Measurements from ENCODE around the gene LRRC57. TPM values are rescaled to one million over a fixed set of nuclear protein-coding genes. Genes with fewer than 3 reads are reported as not detected.
A peak's percentile ranks its signal among the peaks of the same experiment; 100 is the strongest.

LRRC57 gene
- total RNA-seq, 1 donor, result 16.3 TPM

DNA sequence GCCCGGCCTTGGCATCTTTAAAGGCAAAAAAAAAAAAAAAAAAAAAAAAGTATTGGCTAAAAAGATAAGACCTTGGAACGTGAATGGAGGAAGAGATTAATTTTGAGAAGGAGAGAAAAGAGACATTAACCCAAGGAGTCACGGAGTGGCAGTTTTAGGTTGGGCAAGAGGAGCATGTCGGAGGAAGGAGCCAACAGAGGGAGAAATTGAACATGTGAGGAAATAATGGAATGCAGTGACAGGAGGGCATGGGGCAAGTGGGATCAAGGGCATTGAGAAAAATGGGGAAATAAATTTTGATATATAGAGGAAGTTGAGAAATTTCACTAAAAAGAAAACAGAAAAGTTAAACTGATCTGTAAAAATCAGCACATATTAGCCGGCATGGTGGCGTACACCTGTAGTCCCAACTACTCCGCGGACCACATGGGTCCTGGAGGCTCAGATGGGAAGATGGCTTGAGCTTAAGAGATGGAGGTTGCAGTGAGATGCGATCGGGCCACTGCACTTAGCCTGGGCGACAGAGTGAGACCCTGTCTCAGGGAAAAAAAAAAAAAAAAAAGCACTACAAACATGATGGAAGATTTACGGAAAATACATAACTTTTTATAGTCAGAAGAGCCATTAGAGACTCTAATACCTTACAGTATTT lies 1.3 kb upstream of the LRRC57 start:
- peaks cover 81% of the 10 kb centered on the region for H3K79me2 ChIP-seq (ENCODE audit: insufficient read depth, low read length)
- no peak overlapping the region for H2AFZ ChIP-seq (ENCODE audit: low read length)
- H3K27ac ChIP-seq (ENCODE audit: low read depth, low read length), result no peak overlapping the region

DNA sequence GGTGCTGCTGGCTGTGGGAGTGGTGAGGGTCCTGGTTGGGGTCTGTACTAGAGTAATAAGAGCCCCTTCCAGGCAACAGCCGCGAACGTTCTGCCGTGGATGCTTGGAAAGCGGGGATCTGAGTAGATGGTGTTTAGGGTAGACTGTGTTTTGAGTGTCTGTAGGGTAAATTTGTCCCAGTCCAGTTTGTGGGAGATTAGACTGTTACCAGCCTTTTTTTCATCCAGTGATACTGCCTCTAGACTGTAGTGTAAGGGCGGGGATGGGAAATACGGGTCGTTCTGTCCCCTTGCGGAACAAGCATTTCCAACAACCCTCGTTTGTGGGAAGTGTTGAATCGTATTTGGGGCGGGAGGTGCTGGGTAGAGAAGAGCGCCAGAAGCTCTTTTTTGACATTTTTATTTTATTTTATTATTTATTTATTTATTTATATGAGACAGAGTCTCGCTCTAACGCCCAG lies 469 bp upstream of the LRRC57 start:
- H3K27ac ChIP-seq (ENCODE audit: low read depth, low read length), result peak overlapping the region; percentile 86
- peak overlapping the region; percentile 96 for H3K4me2 ChIP-seq (ENCODE audit: insufficient read depth, low read length)
- peaks cover 13% of the 10 kb centered on the region for H3K36me3 ChIP-seq (ENCODE audit: insufficient read depth, low read length)
- peaks cover 17% of the 10 kb centered on the region for H3K4me1 ChIP-seq (ENCODE audit: insufficient read depth, low read length)
- TF ChIP-seq, protein P1, sequence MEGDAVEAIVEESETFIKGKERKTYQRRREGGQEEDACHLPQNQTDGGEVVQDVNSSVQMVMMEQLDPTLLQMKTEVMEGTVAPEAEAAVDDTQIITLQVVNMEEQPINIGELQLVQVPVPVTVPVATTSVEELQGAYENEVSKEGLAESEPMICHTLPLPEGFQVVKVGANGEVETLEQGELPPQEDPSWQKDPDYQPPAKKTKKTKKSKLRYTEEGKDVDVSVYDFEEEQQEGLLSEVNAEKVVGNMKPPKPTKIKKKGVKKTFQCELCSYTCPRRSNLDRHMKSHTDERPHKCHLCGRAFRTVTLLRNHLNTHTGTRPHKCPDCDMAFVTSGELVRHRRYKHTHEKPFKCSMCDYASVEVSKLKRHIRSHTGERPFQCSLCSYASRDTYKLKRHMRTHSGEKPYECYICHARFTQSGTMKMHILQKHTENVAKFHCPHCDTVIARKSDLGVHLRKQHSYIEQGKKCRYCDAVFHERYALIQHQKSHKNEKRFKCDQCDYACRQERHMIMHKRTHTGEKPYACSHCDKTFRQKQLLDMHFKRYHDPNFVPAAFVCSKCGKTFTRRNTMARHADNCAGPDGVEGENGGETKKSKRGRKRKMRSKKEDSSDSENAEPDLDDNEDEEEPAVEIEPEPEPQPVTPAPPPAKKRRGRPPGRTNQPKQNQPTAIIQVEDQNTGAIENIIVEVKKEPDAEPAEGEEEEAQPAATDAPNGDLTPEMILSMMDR (IDR thresholded peaks at IDR 0.05; ENCODE audit: extremely low read depth, low read depth, low read length), result no peak
- no peaks in the 10 kb centered on the region for H3K9me3 ChIP-seq (ENCODE audit: low read depth, low read length)
- H3K79me2 ChIP-seq (ENCODE audit: insufficient read depth, low read length), result peaks cover 75% of the 10 kb centered on the region
- peaks cover 7% of the 10 kb centered on the region for H4K20me1 ChIP-seq (ENCODE audit: insufficient read depth, low read length)
- peak overlapping the region; percentile 100 for H3K4me3 ChIP-seq (ENCODE audit: insufficient read depth, low read length)
- no peaks in the 10 kb centered on the region for H3K27me3 ChIP-seq (ENCODE audit: insufficient read depth, low read length)
- peak overlapping the region; percentile 100 for H2AFZ ChIP-seq (ENCODE audit: low read length)
- peak; percentile 76 for DNase-seq (ENCODE audit: insufficient read length, low spot score, missing footprints)

More for the DNA sequence above, 1.3 kb upstream of the LRRC57 start:
- Histone ChIP-seq H3K9me3 (ENCODE audit: low read depth, low read length) (no peaks in the 10 kb centered on the region), H3K4me2 (ENCODE audit: insufficient read depth, low read length) (peak overlapping the region; percentile 96), H4K20me1 (ENCODE audit: insufficient read depth, low read length) (peaks cover 7% of the 10 kb centered on the region), H3K4me1 (ENCODE audit: insufficient read depth, low read length) (peaks cover 17% of the 10 kb centered on the region), H3K36me3 (ENCODE audit: insufficient read depth, low read length) (peaks cover 7% of the 10 kb centered on the region), H3K27me3 (ENCODE audit: insufficient read depth, low read length) (no peaks in the 10 kb centered on the region), H3K4me3 (ENCODE audit: insufficient read depth, low read length) (peak overlapping the region; percentile 100)
- DNase-seq (ENCODE audit: insufficient read length, low spot score, missing footprints), result peak; percentile 49
- TF ChIP-seq, protein P1 (IDR thresholded peaks at IDR 0.05; ENCODE audit: extremely low read depth, low read depth, low read length), result no peak

DNA sequence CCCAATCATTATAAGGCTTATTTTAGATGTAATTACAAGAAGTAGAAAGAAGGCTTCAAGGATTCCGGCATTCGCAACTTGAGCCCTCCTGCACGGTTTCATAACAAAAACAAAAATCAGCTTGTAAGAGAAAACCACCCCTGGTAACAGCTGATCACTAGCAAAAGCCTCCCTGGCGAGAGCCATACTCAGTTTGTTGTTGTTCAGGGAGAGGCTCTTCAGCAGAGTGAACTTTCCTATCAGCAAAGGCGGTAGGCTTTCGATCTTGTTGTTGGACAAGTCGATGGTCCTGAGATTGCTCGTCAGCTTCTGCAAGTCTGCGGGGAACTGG lies 710 bp downstream of the LRRC57 start:
- Histone ChIP-seq H4K20me1 (ENCODE audit: insufficient read depth, low read length) (peaks cover 3% of the 10 kb centered on the region), H3K79me2 (ENCODE audit: insufficient read depth, low read length) (peaks cover 66% of the 10 kb centered on the region), H3K4me1 (ENCODE audit: insufficient read depth, low read length) (peaks cover 17% of the 10 kb centered on the region), H3K36me3 (ENCODE audit: insufficient read depth, low read length) (peaks cover 22% of the 10 kb centered on the region), H3K4me2 (ENCODE audit: insufficient read depth, low read length) (peak overlapping the region; percentile 96), H3K4me3 (ENCODE audit: insufficient read depth, low read length) (peak overlapping the region; percentile 100), H2AFZ (ENCODE audit: low read length) (peak overlapping the region; percentile 100), H3K9me3 (ENCODE audit: low read depth, low read length) (no peaks in the 10 kb centered on the region), H3K27ac (ENCODE audit: low read depth, low read length) (peak overlapping the region; percentile 86), H3K27me3 (ENCODE audit: insufficient read depth, low read length) (no peaks in the 10 kb centered on the region)
- DNase-seq (ENCODE audit: insufficient read length, low spot score, missing footprints), result peak; percentile 75
- TF ChIP-seq, protein P1 (IDR thresholded peaks at IDR 0.05; ENCODE audit: extremely low read depth, low read depth, low read length), result no peak

DNA sequence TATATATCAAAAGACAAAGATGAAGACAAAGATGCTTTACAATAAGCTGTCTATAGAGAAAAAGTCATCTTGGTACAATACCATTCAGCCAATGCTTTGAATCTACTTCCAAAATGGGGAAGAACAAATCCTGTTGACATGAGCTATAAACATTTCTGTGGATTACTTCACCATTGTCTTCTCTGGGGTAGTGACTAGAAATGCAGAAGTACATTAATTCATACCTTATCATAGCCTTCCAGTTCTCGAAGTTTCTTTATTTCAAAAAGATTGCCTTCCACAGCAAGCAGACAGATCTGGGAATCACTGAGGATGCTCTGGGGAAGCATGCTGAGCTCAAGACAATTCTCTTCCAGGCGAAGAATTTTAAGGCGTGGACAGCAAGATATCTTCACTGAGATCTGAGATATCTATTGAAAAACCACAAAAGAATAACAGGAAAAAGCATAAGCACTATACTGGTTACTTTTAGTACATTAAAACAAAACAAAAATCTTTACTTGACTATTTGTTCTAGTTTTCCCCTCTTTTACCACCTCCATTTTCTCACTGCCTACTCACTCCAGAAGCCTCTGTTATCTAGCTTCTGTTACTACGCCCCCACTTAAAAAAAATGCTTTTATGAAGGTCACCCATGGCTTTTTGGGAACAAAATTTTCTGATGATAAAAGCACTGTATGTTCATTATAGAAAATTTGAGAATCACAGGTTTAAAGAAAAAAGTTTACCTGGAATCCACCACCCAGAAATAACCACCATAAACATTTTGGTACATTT lies 3.6 kb downstream of the LRRC57 start:
- Histone ChIP-seq H2AFZ (ENCODE audit: low read length) (no peak overlapping the region), H3K27ac (ENCODE audit: low read depth, low read length) (no peak overlapping the region), H3K79me2 (ENCODE audit: insufficient read depth, low read length) (peaks cover 43% of the 10 kb centered on the region), H3K4me1 (ENCODE audit: insufficient read depth, low read length) (peaks cover 17% of the 10 kb centered on the region), H3K36me3 (ENCODE audit: insufficient read depth, low read length) (peaks cover 22% of the 10 kb centered on the region), H4K20me1 (ENCODE audit: insufficient read depth, low read length) (no peaks in the 10 kb centered on the region), H3K4me3 (ENCODE audit: insufficient read depth, low read length) (no peak overlapping the region), H3K27me3 (ENCODE audit: insufficient read depth, low read length) (no peaks in the 10 kb centered on the region), H3K4me2 (ENCODE audit: insufficient read depth, low read length) (no peak overlapping the region), H3K9me3 (ENCODE audit: low read depth, low read length) (no peaks in the 10 kb centered on the region)
- TF ChIP-seq, protein P1 (IDR thresholded peaks at IDR 0.05; ENCODE audit: extremely low read depth, low read depth, low read length), result no peak
- peak; percentile 56 for DNase-seq (ENCODE audit: insufficient read length, low spot score, missing footprints)
